Endodermal cell (in vitro differentiated cells): Measurements from ENCODE around the gene ASH1L. TPM values are rescaled to one million over a fixed set of nuclear protein-coding genes. Genes with fewer than 3 reads are reported as not detected.

Experiments used
- DNase-seq: peaks from one replicate; pipeline ENCODE4 v3.0.0-alpha.2; 2017
- H3K27ac ChIP-seq: 2 replicates; pipeline ENCODE4 v1.5.1; 2013; ENCODE audit warnings: mild to moderate bottlenecking, low read depth, low read length, moderate library complexity
- H3K27me3 ChIP-seq: 2 replicates; pipeline ENCODE4 v1.6.1; 2013; ENCODE audit warnings: mild to moderate bottlenecking, low read length, moderate library complexity; ENCODE audit not compliant: insufficient read depth, control insufficient read depth, poor library complexity, severe bottlenecking
- H3K36me3 ChIP-seq: 2 replicates; pipeline ENCODE4 v1.7.0; 2013; ENCODE audit warnings: mild to moderate bottlenecking, low read length, moderate library complexity; ENCODE audit not compliant: control insufficient read depth, insufficient read depth
- H3K4me1 ChIP-seq: one replicate; pipeline ENCODE4 v1.7.0; 2013; ENCODE audit warnings: low read length; ENCODE audit not compliant: control insufficient read depth, insufficient read depth
- H3K4me3 ChIP-seq: 2 replicates; pipeline ENCODE4 v1.5.1; 2013; ENCODE audit warnings: mild to moderate bottlenecking, low read length, moderate library complexity
- H3K9ac ChIP-seq: 2 replicates; pipeline ENCODE4 v1.6.1; 2013; ENCODE audit warnings: mild to moderate bottlenecking, low read length, moderate library complexity; ENCODE audit not compliant: poor library complexity, severe bottlenecking; ENCODE audit errors: extremely low read depth
- H3K9me3 ChIP-seq: 2 replicates; pipeline ENCODE4 v1.6.1; 2013; ENCODE audit warnings: mild to moderate bottlenecking, low read length, moderate library complexity; ENCODE audit not compliant: control insufficient read depth
- H3K27ac Mint-ChIP-seq: 2 replicates; pipeline ENCODE4 v1.8.0; 2020; ENCODE audit warnings: mixed read lengths
- H3K27me3 Mint-ChIP-seq: 2 replicates; pipeline ENCODE4 v1.8.0; 2021; ENCODE audit warnings: mild to moderate bottlenecking, mixed read lengths; ENCODE audit not compliant: insufficient read depth
- H3K36me3 Mint-ChIP-seq: 2 replicates; pipeline ENCODE4 v1.8.0; 2020; ENCODE audit warnings: low read depth, mixed read lengths
- H3K4me1 Mint-ChIP-seq: 2 replicates; pipeline ENCODE4 v1.8.0; 2020; ENCODE audit warnings: mixed read lengths
- H3K4me3 Mint-ChIP-seq: 2 replicates; pipeline ENCODE4 v1.8.0; 2020; ENCODE audit warnings: mild to moderate bottlenecking, moderate library complexity, mixed read lengths
- H3K9me3 Mint-ChIP-seq: 2 replicates; pipeline ENCODE4 v1.8.0; 2020; ENCODE audit warnings: mild to moderate bottlenecking, mixed read lengths
- WGBS, 2 experiments: methylation state at CpG; one replicate each; pipeline versions ENCODE4 v1.1.5 to v1.1.7; 2013; ENCODE audit warnings: missing lambda C conversion rate in 2 of 2, mixed read lengths in 1 of 2; ENCODE audit not compliant: insufficient coverage in 1 of 2, insufficient read length in 1 of 2; 5-methylcytosine and 5-hydroxymethylcytosine counted together
- total RNA-seq, 2 donors: library from RNA; stranded (reverse); fragmentation: NEBNext Ultra II Directional in 1 of 2; extraction: Animal tissue kit (Norgen Biotek cat#: 25700) in 1 of 2; gene quantifications; 2 replicates in 1 of 2; 3 replicates in 1 of 2; pipeline ENCODE4 v1.2.1, GENCODE V29; 2021
- TF ChIP-seq, protein P1 (sequence below): fragments of 200-600 bp; sonication (generic); conservative IDR thresholded peaks from 2 replicates; pipeline ENCODE4 v1.5.0; 2021; ENCODE audit warnings: antibody characterized with exemption, mild to moderate bottlenecking

The ASH1L gene
- total RNA-seq, 2 donors from 2014 or later = 34.5 to 37.0 TPM

DNA sequence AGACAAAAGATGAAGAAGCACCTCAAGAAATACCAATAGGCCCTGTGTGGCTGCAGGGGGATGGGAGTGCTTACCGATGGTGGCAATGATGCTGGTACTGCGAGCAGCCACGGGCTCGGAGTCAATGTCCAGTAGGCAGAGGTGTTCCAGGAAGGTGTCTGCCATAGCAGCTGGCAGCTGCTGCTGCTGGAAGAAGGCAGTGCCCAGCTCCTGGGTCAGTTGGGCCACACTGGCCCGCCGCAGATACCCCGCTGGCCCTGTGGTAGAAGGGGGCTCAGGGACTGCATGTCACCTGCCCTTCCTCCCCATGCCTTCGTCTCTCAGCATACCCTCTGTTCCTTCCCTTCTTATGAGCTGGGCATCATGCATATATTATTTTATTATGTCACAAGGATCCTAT lies 262.6 kb downstream of the ASH1L start:
- H3K9me3 Mint-ChIP-seq = no peaks in the 10 kb centered on the region
- H3K36me3 ChIP-seq = no peaks in the 10 kb centered on the region
- no peak overlapping the region for H3K4me3 Mint-ChIP-seq
- peaks cover 22% of the 10 kb centered on the region for H3K27me3 Mint-ChIP-seq
- 87 to 93% methylated on average over 3 to 8 of the region's 8 CpGs for WGBS, 2 experiments
- H3K27ac ChIP-seq = no peak overlapping the region
- H3K4me1 Mint-ChIP-seq = peaks cover 12% of the 10 kb centered on the region
- H3K27ac Mint-ChIP-seq = no peak overlapping the region
- TF ChIP-seq, protein P1, sequence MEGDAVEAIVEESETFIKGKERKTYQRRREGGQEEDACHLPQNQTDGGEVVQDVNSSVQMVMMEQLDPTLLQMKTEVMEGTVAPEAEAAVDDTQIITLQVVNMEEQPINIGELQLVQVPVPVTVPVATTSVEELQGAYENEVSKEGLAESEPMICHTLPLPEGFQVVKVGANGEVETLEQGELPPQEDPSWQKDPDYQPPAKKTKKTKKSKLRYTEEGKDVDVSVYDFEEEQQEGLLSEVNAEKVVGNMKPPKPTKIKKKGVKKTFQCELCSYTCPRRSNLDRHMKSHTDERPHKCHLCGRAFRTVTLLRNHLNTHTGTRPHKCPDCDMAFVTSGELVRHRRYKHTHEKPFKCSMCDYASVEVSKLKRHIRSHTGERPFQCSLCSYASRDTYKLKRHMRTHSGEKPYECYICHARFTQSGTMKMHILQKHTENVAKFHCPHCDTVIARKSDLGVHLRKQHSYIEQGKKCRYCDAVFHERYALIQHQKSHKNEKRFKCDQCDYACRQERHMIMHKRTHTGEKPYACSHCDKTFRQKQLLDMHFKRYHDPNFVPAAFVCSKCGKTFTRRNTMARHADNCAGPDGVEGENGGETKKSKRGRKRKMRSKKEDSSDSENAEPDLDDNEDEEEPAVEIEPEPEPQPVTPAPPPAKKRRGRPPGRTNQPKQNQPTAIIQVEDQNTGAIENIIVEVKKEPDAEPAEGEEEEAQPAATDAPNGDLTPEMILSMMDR = no peak
- no peaks in the 10 kb centered on the region for H3K36me3 Mint-ChIP-seq
- no peaks in the 10 kb centered on the region for H3K9me3 ChIP-seq
- peaks cover 16% of the 10 kb centered on the region for H3K27me3 ChIP-seq
- no peak overlapping the region for H3K9ac ChIP-seq
- H3K4me1 ChIP-seq = no peaks in the 10 kb centered on the region
- no peak for DNase-seq
- H3K4me3 ChIP-seq = no peak overlapping the region

- Mint-ChIP-seq H3K36me3 (no peaks in the 10 kb centered on the region), H3K27ac (no peak overlapping the region), H3K4me3 (no peak overlapping the region), H3K9me3 (no peaks in the 10 kb centered on the region), H3K4me1 (peaks cover 12% of the 10 kb centered on the region), H3K27me3 (peaks cover 44% of the 10 kb centered on the region)
- H3K27me3 ChIP-seq = peaks cover 42% of the 10 kb centered on the region
- H3K27ac ChIP-seq = no peak overlapping the region
- 84 to 85% methylated on average over 6 to 7 of the region's 7 CpGs for WGBS, 2 experiments
- no peak overlapping the region for H3K4me3 ChIP-seq
- H3K36me3 ChIP-seq = no peaks in the 10 kb centered on the region
- DNase-seq = no peak
- H3K9ac ChIP-seq = no peak overlapping the region
- TF ChIP-seq, protein P1 = no peak
- H3K9me3 ChIP-seq = no peaks in the 10 kb centered on the region
- no peaks in the 10 kb centered on the region for H3K4me1 ChIP-seq
These were observed 265.2 kb downstream of the ASH1L start for GRCh38 chr1:155297384-155297783.

- no peaks in the 10 kb centered on the region for H3K36me3 Mint-ChIP-seq
- DNase-seq = no peak
- no peak overlapping the region for H3K4me3 ChIP-seq
- H3K9me3 Mint-ChIP-seq = no peaks in the 10 kb centered on the region
- H3K27me3 Mint-ChIP-seq = peaks cover 47% of the 10 kb centered on the region
- H3K4me3 Mint-ChIP-seq = no peak overlapping the region
- H3K27ac ChIP-seq = no peak overlapping the region
- no peaks in the 10 kb centered on the region for H3K9me3 ChIP-seq
- peaks cover 11% of the 10 kb centered on the region for H3K4me1 Mint-ChIP-seq
- H3K4me1 ChIP-seq = no peaks in the 10 kb centered on the region
- WGBS, 2 experiments = 94% methylated on average over 3 of the region's 3 CpGs
- H3K27me3 ChIP-seq = peaks cover 43% of the 10 kb centered on the region
- H3K36me3 ChIP-seq = no peaks in the 10 kb centered on the region
- no peak overlapping the region for H3K9ac ChIP-seq
- TF ChIP-seq, protein P1 = no peak
- H3K27ac Mint-ChIP-seq = no peak overlapping the region
These were observed 265.9 kb downstream of the ASH1L start for GRCh38 chr1:155296661-155297060.
